Endodermal cell (in vitro differentiated cells): Measurements from ENCODE around the gene NPHP4. TPM values are rescaled to one million over a fixed set of nuclear protein-coding genes. Genes with fewer than 3 reads are reported as not detected.

Experiments
- DNase-seq: peaks from one replicate; pipeline ENCODE4 v3.0.0-alpha.2; 2017
- H3K27ac ChIP-seq: 2 replicates; pipeline ENCODE4 v1.5.1; 2013; ENCODE audit warnings: mild to moderate bottlenecking, low read depth, low read length, moderate library complexity
- H3K27me3 ChIP-seq: 2 replicates; pipeline ENCODE4 v1.6.1; 2013; ENCODE audit warnings: mild to moderate bottlenecking, low read length, moderate library complexity; ENCODE audit not compliant: insufficient read depth, control insufficient read depth, poor library complexity, severe bottlenecking
- H3K36me3 ChIP-seq: 2 replicates; pipeline ENCODE4 v1.7.0; 2013; ENCODE audit warnings: mild to moderate bottlenecking, low read length, moderate library complexity; ENCODE audit not compliant: control insufficient read depth, insufficient read depth
- H3K4me1 ChIP-seq: one replicate; pipeline ENCODE4 v1.7.0; 2013; ENCODE audit warnings: low read length; ENCODE audit not compliant: control insufficient read depth, insufficient read depth
- H3K4me3 ChIP-seq: 2 replicates; pipeline ENCODE4 v1.5.1; 2013; ENCODE audit warnings: mild to moderate bottlenecking, low read length, moderate library complexity
- H3K9ac ChIP-seq: 2 replicates; pipeline ENCODE4 v1.6.1; 2013; ENCODE audit warnings: mild to moderate bottlenecking, low read length, moderate library complexity; ENCODE audit not compliant: poor library complexity, severe bottlenecking; ENCODE audit errors: extremely low read depth
- H3K9me3 ChIP-seq: 2 replicates; pipeline ENCODE4 v1.6.1; 2013; ENCODE audit warnings: mild to moderate bottlenecking, low read length, moderate library complexity; ENCODE audit not compliant: control insufficient read depth
- H3K27ac Mint-ChIP-seq: 2 replicates; pipeline ENCODE4 v1.8.0; 2020; ENCODE audit warnings: mixed read lengths
- H3K27me3 Mint-ChIP-seq: 2 replicates; pipeline ENCODE4 v1.8.0; 2021; ENCODE audit warnings: mild to moderate bottlenecking, mixed read lengths; ENCODE audit not compliant: insufficient read depth
- H3K36me3 Mint-ChIP-seq: 2 replicates; pipeline ENCODE4 v1.8.0; 2020; ENCODE audit warnings: low read depth, mixed read lengths
- H3K4me1 Mint-ChIP-seq: 2 replicates; pipeline ENCODE4 v1.8.0; 2020; ENCODE audit warnings: mixed read lengths
- H3K4me3 Mint-ChIP-seq: 2 replicates; pipeline ENCODE4 v1.8.0; 2020; ENCODE audit warnings: mild to moderate bottlenecking, moderate library complexity, mixed read lengths
- H3K9me3 Mint-ChIP-seq: 2 replicates; pipeline ENCODE4 v1.8.0; 2020; ENCODE audit warnings: mild to moderate bottlenecking, mixed read lengths
- WGBS, 2 experiments: methylation state at CpG; one replicate each; pipeline versions ENCODE4 v1.1.5 to v1.1.7; 2013; ENCODE audit warnings: missing lambda C conversion rate in 2 of 2, mixed read lengths in 1 of 2; ENCODE audit not compliant: insufficient coverage in 1 of 2, insufficient read length in 1 of 2; 5-methylcytosine and 5-hydroxymethylcytosine counted together
- total RNA-seq, 2 donors: library from RNA; stranded (reverse); fragmentation: NEBNext Ultra II Directional in 1 of 2; extraction: Animal tissue kit (Norgen Biotek cat#: 25700) in 1 of 2; gene quantifications; 2 replicates in 1 of 2; 3 replicates in 1 of 2; pipeline ENCODE4 v1.2.1, GENCODE V29; 2021
- TF ChIP-seq, protein P1 (sequence below): fragments of 200-600 bp; sonication (generic); conservative IDR thresholded peaks from 2 replicates; pipeline ENCODE4 v1.5.0; 2021; ENCODE audit warnings: antibody characterized with exemption, mild to moderate bottlenecking

NPHP4 gene
- total RNA-seq, 2 donors from 2014 or later, result 19.1 to 25.4 TPM

DNA sequence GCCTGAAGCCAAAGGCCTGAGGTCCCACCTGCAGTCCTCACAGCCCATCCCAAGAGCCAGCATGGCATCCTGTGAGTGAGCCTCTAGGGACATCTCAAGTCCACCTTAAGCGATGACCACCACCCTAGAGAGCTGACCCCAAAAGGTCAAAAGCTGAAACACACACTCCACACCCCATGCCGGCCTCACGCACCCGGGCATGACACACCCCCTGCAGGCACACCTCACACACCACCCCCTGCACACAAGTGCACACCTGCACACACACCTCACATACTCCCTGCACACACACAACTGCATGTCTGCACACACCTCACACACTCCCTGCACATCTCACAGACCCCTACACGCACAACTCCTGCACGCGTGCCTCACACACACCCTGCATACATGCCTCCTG lies 118.7 kb downstream of the NPHP4 start:
- DNase-seq, result no peak
- H3K27me3 Mint-ChIP-seq, result no peaks in the 10 kb centered on the region
- peaks cover 43% of the 10 kb centered on the region for H3K36me3 Mint-ChIP-seq
- WGBS, 2 experiments, result 86 to 99% methylated on average over 4 to 7 of the region's 7 CpGs
- TF ChIP-seq, protein P1, sequence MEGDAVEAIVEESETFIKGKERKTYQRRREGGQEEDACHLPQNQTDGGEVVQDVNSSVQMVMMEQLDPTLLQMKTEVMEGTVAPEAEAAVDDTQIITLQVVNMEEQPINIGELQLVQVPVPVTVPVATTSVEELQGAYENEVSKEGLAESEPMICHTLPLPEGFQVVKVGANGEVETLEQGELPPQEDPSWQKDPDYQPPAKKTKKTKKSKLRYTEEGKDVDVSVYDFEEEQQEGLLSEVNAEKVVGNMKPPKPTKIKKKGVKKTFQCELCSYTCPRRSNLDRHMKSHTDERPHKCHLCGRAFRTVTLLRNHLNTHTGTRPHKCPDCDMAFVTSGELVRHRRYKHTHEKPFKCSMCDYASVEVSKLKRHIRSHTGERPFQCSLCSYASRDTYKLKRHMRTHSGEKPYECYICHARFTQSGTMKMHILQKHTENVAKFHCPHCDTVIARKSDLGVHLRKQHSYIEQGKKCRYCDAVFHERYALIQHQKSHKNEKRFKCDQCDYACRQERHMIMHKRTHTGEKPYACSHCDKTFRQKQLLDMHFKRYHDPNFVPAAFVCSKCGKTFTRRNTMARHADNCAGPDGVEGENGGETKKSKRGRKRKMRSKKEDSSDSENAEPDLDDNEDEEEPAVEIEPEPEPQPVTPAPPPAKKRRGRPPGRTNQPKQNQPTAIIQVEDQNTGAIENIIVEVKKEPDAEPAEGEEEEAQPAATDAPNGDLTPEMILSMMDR, result no peak
- Histone ChIP-seq H3K4me3 (no peak overlapping the region), H3K27me3 (no peaks in the 10 kb centered on the region), H3K27ac (no peak overlapping the region), H3K9ac (no peak overlapping the region), H3K4me1 (no peaks in the 10 kb centered on the region), H3K9me3 (peaks cover 7% of the 10 kb centered on the region), H3K36me3 (peaks cover 5% of the 10 kb centered on the region)
- no peak overlapping the region for H3K27ac Mint-ChIP-seq
- H3K9me3 Mint-ChIP-seq, result peaks cover 14% of the 10 kb centered on the region
- no peak overlapping the region for H3K4me3 Mint-ChIP-seq
- H3K4me1 Mint-ChIP-seq, result no peaks in the 10 kb centered on the region

- 92 to 93% methylated on average over 9 to 16 of the region's 16 CpGs for whole genome bisulfite sequencing, 2 experiments
- Mint-ChIP-seq H3K4me1 (no peaks in the 10 kb centered on the region), H3K27ac (no peak overlapping the region), H3K27me3 (no peaks in the 10 kb centered on the region), H3K9me3 (peaks cover 20% of the 10 kb centered on the region), H3K4me3 (no peak overlapping the region), H3K36me3 (peaks cover 49% of the 10 kb centered on the region)
- Histone ChIP-seq H3K27me3 (no peaks in the 10 kb centered on the region), H3K4me1 (no peaks in the 10 kb centered on the region), H3K9me3 (peaks cover 7% of the 10 kb centered on the region), H3K4me3 (no peak overlapping the region), H3K36me3 (peaks cover 5% of the 10 kb centered on the region), H3K27ac (no peak overlapping the region), H3K9ac (no peak overlapping the region)
- no peak for DNase-seq
- TF ChIP-seq, protein P1, result no peak
Measured at GRCh38 chr1:5872886-5873285, 119.3 kb downstream of the NPHP4 start.

DNA sequence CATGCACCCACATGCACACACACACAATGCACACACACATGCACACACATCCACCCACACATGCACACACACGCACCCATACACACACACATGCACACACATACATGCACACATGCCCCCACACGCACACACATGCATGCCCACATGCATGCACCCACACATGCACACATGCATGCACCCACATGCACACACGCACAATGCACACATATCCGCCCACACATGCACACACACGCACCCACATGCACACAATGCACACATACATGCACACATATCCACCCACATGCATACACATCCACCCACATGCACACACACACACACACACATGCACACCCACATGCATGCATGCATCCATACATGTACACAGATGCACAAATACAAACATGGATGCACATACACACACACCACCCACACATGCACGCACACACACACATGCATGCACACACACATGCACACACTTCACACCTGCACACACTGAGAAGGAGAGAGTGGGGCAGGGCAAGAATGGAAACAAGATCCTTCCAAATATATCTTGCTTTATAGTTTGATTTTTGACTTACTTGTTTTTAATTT lies 123.2 kb downstream of the NPHP4 start:
- no peak for DNase-seq
- Histone ChIP-seq H3K9me3 (peaks cover 7% of the 10 kb centered on the region), H3K9ac (no peak overlapping the region), H3K27ac (no peak overlapping the region), H3K36me3 (peaks cover 5% of the 10 kb centered on the region), H3K27me3 (no peaks in the 10 kb centered on the region), H3K4me3 (no peak overlapping the region), H3K4me1 (no peaks in the 10 kb centered on the region)
- Mint-ChIP-seq H3K9me3 (peaks cover 20% of the 10 kb centered on the region), H3K27ac (no peak overlapping the region), H3K36me3 (peaks cover 53% of the 10 kb centered on the region), H3K4me1 (no peaks in the 10 kb centered on the region), H3K27me3 (no peaks in the 10 kb centered on the region), H3K4me3 (no peak overlapping the region)
- WGBS, 2 experiments, result 84 to 88% methylated on average over 3 to 6 of the region's 6 CpGs
- TF ChIP-seq, protein P1, result no peak
